Measurements from ENCODE around the gene C3AR1.
"Not testable (repeated sequence)": the region's sequence is repeated elsewhere in the genome, so short reads cannot be mapped to it uniquely, and the experiment has no call there.

The C3AR1 gene

GRCh38 chr12:8026291-8026900 is 39.8 kb downstream of the C3AR1 start:
- FAIRE-seq, result peak; percentile 99

- FAIRE-seq, result no peak
Measured at GRCh38 chr12:8018666-8019581, 47.2 kb downstream of the C3AR1 start.

DNA sequence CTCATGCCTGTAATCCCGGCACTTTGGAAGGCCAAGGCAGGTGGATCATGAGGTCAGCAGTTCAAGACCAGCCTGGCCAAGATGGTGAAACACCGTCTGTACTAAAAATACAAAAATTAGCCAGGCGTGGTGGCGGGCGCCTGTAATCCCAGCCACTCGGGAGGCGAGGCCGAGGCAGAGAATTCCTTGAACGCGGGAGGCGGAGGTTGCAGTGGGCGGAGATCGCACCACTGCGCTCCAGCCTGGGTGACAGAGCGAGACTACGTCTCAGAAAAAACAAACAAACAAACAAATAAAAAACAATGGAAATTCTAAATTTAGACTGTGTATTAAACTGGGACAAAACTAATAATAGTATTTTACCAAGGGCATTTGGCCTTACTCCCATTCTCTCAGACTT is 47.9 kb downstream of the C3AR1 start:
- not testable (repeated sequence) for FAIRE-seq

DNA sequence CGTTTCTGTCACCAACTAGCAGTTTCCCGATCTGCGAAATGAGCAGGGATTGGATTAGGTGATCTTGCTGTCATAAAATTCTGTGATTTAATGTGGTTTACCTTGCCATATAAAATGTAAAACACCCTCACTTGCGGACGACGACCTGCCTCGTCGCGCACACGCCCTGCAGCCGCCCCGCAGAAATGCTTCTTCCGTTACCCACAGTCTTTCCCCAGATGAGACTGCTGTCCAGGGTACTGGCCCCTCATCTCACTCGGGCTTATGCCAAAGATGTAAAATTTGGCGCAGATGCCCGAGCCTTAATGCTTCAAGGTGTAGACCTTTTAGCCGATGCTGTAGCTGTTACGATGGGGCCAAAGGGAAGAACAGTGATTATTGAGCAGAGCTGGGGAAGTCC is 51.3 kb downstream of the C3AR1 start:
- FAIRE-seq, result no peak

GRCh38 chr12:8012651-8013309 is 53.4 kb downstream of the C3AR1 start:
- FAIRE-seq, result no peak

- FAIRE-seq, result no peak
Measured at GRCh38 chr12:8011331-8011730, 54.8 kb downstream of the C3AR1 start.

Measured in G401.6 (cell line).